ENCODE measurements around the gene KCNMA1. TPM values are rescaled to one million over a fixed set of nuclear protein-coding genes. Genes with fewer than 3 reads are reported as not detected.

Gene KCNMA1
- total RNA-seq, 2 donors from 2014 or later = 5.9 to 9.3 TPM

DNA sequence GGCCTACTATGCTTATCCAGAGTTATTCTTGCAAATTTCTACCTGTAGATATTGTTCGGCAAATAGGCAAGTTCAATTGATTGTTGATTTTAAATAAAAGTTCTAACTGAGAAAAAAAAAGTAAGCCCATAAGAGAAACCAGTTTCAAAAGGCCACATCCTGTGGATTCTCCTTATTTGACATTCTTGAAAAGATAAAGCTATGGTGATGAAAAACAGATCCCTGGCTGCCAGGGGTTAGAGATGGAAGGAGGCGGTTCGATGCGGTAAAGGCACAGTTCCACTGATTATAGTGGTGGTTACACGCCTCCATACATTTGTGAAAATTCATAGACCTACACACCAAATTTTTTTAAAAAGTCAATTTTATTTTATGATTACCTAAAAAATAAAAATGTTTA lies 347.8 kb downstream of the KCNMA1 start:
- DNase-seq = no peak
- TF ChIP-seq POLR2A (IDR thresholded peaks at IDR 0.05) = no peak
- TF ChIP-seq, protein P1, sequence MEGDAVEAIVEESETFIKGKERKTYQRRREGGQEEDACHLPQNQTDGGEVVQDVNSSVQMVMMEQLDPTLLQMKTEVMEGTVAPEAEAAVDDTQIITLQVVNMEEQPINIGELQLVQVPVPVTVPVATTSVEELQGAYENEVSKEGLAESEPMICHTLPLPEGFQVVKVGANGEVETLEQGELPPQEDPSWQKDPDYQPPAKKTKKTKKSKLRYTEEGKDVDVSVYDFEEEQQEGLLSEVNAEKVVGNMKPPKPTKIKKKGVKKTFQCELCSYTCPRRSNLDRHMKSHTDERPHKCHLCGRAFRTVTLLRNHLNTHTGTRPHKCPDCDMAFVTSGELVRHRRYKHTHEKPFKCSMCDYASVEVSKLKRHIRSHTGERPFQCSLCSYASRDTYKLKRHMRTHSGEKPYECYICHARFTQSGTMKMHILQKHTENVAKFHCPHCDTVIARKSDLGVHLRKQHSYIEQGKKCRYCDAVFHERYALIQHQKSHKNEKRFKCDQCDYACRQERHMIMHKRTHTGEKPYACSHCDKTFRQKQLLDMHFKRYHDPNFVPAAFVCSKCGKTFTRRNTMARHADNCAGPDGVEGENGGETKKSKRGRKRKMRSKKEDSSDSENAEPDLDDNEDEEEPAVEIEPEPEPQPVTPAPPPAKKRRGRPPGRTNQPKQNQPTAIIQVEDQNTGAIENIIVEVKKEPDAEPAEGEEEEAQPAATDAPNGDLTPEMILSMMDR (IDR thresholded peaks at IDR 0.05) = no peak
- no peak for ATAC-seq
- Histone ChIP-seq H3K27me3 (no peaks in the 10 kb centered on the region), H3K27ac (no peak overlapping the region), H3K9me3 (no peaks in the 10 kb centered on the region), H3K4me3 (no peak overlapping the region), H3K36me3 (replicated peaks in 1 of 2; ENCODE audit: insufficient read depth in 1 of 2, low read depth in 2 of 2) (no peaks in the 10 kb centered on the region), H3K4me1 (peaks cover 29% of the 10 kb centered on the region)
- intact Hi-C loops (cut with DNase I) = no loop called here
- WGBS, 2 donors = 87 to 96% methylated on average over 5 of the region's 5 CpGs

DNA sequence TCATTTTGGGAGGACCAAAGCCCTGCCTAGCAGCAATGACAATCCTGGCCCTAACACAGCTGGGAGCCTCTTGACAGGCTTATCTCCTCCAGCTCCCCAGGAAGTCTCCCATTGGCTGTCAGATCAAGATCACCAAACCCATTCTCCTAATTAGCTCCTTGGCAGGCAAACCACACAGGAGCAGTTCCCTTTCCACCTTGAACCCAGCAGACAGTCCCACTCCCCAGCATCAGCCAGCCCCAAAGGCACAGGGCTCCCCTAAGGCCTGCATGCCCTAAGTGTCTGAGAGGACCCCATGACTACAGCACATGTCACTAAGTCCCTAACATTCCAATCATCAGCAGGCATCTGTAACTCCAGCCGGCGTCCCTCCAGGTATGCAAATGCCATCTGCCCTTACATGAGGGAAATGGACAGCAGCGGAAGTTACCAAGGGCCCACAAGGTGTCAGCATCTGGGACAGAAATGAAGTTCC lies 348.5 kb downstream of the KCNMA1 start:
- TF ChIP-seq POLR2A (IDR thresholded peaks at IDR 0.05) = no peak
- TF ChIP-seq, protein P1 (IDR thresholded peaks at IDR 0.05) = no peak
- Histone ChIP-seq H3K27ac (no peak overlapping the region), H3K9me3 (no peaks in the 10 kb centered on the region), H3K36me3 (replicated peaks in 1 of 2; ENCODE audit: insufficient read depth in 1 of 2, low read depth in 2 of 2) (no peaks in the 10 kb centered on the region), H3K27me3 (no peaks in the 10 kb centered on the region), H3K4me3 (no peak overlapping the region), H3K4me1 (peaks cover 34% of the 10 kb centered on the region)
- ATAC-seq (no peak), DNase-seq (no peak)
- 85 to 95% methylated on average over 3 of the region's 3 CpGs for WGBS, 2 donors
- intact Hi-C loops (cut with DNase I) = no loop called here

DNA sequence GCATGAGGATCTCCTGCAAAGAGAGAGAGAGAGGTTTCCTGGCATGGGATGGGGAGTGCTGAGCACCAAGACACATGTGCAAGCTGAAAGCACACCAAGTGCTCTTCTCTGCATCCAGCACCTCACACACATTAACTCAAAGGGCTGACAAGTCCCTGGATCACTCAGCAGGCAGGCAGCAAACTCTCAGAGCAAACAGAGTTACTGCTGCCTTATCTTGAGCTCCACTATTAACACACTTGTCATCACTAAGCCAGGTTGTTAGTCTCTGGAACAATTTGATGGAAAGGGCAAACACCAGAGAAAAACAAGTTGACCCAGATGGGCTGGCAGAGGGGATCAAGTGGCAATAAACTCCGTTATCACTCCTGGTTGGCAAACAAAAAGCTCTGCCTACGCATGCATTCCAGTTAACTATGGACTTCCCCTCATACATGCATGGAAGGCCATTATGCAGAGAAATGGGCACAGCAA lies 349.9 kb downstream of the KCNMA1 start:
- 8 to 22% methylated on average over 2 of the region's 2 CpGs for WGBS, 2 donors
- intact Hi-C loops (cut with DNase I) = no loop called here
- peak; percentile 16 to 59 (median 36) for DNase-seq
- TF ChIP-seq POLR2A (IDR thresholded peaks at IDR 0.05) = no peak
- TF ChIP-seq, protein P1 (IDR thresholded peaks at IDR 0.05) = no peak
- H3K27me3 ChIP-seq = no peaks in the 10 kb centered on the region
- H3K4me1 ChIP-seq = peaks cover 34% of the 10 kb centered on the region
- no peak overlapping the region for H3K4me3 ChIP-seq
- H3K9me3 ChIP-seq = no peaks in the 10 kb centered on the region
- H3K36me3 ChIP-seq (replicated peaks in 1 of 2; ENCODE audit: insufficient read depth in 1 of 2, low read depth in 2 of 2) = no peaks in the 10 kb centered on the region
- H3K27ac ChIP-seq = peak overlapping the region in 2 of 4 donors; percentile 11 to 42
- peak; percentile 76 for ATAC-seq

DNA sequence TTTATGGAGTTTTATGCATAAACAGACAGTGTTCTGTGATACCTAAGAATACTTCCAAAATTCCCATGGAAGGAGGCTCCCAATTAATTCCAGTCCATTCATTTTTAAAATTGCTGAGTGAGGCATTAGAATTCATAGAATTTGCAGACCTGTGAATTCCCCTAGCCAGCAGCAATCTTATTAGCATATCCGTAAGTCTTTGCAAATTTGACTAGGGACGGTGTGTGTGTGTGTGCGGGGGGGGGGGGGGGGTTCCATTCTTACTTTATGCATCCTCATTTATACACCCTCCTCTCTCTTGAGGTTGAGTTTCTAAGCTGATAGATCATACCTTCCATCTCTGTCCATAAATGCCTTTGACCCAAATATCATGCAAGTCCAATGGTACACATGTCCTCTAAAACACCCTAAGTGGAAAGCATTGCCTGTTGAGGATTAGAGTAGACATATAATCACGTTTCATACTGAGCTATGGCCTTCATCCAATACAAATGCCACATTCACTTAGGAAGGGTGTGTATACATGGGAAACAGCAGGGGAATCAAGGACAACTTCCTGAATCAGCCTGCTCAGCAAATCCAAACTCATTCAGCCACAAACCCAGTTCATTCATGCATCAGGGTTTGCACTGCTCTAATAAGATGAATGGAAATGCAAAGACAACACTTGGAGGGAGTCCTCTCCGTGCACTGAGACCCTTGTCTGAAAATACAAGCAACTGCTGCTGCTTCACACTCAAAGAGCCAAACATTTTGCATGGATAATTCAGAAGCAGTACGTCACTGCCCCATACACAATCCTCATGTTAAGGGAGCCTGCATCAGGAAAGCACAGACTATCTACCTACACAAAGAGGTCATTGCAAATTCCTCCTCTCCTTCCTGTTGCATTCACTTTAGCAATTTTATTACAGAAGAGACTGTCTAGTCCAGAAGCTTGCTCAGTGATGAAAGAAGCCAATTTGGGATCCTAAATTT lies 350.8 kb downstream of the KCNMA1 start:
- ATAC-seq (no peak), DNase-seq (no peak)
- H3K27me3 ChIP-seq = no peaks in the 10 kb centered on the region
- peak overlapping the region in 2 of 4 donors; percentile 11 to 31 for H3K27ac ChIP-seq
- intact Hi-C loops (cut with DNase I) = no loop called here
- H3K4me1 ChIP-seq = peaks cover 34% of the 10 kb centered on the region
- no peaks in the 10 kb centered on the region for H3K36me3 ChIP-seq (replicated peaks in 1 of 2; ENCODE audit: insufficient read depth in 1 of 2, low read depth in 2 of 2)
- H3K9me3 ChIP-seq = no peaks in the 10 kb centered on the region
- H3K4me3 ChIP-seq = no peak overlapping the region
- TF ChIP-seq, protein P1 (IDR thresholded peaks at IDR 0.05) = no peak
- no peak for TF ChIP-seq POLR2A (IDR thresholded peaks at IDR 0.05)
- 66 to 72% methylated on average over 5 to 6 of the region's 6 CpGs for WGBS, 2 donors
